IMR-90 (cell line): Measurements from ENCODE around the gene GCDH. TPM values are rescaled to one million over a fixed set of nuclear protein-coding genes. Genes with fewer than 3 reads are reported as not detected.
"Not testable (repeated sequence)": the region's sequence is repeated elsewhere in the genome, so short reads cannot be mapped to it uniquely, and the experiment has no call there.

Source experiments
- ATAC-seq: fragments of 200-7000 bp; cut with Tn5 transposase; 2 replicates; pipeline ENCODE4 v1.9.1; 2020; ENCODE audit warnings: low read depth, mild to moderate bottlenecking, moderate library complexity
- BruUV-seq: library from RNA; stranded (reverse); fragments of 400-500 nt; replicated peaks from 2 replicates; lab custom pipeline; 2021; lab: Mats Ljungman, UMichigan
- CTCF ChIA-PET: fragments of 300-600 bp; formaldehyde crosslinking; extraction: SDS; loops from one replicate; lab custom pipeline; 2021; ENCODE audit warnings: antibody characterized with exemption; lab: Yijun Ruan, JAX
- POLR2A ChIA-PET: fragments of 300-600 bp; sonication (Branson Sonifier 250); formaldehyde crosslinking; loops from one replicate; lab custom pipeline; 2022; ENCODE audit warnings: antibody characterized with exemption; ENCODE audit not compliant: unreplicated experiment; lab: Charles Lee
- DNase-seq: peaks from one replicate; pipeline ENCODE4 v3.0.0; 2013
- H2AFZ ChIP-seq: replicated peaks from 2 replicates; pipeline ENCODE3; 2013; ENCODE audit warnings: low read length, mild to moderate bottlenecking; ENCODE audit not compliant: poor library complexity
- H2AK5ac ChIP-seq: 2 replicates; pipeline ENCODE4 v1.6.1; 2013; ENCODE audit warnings: low read depth, low read length, inconsistent platforms
- H2AK9ac ChIP-seq: replicated peaks from 2 replicates; pipeline ENCODE3; 2013; ENCODE audit warnings: mild to moderate bottlenecking, low read depth, low read length, moderate library complexity; ENCODE audit not compliant: poor library complexity
- H2BK120ac ChIP-seq: 2 replicates; pipeline ENCODE4 v1.6.1; 2013; ENCODE audit warnings: low read depth, low read length, inconsistent platforms
- H2BK15ac ChIP-seq: 3 replicates; pipeline ENCODE4 v1.6.1; 2013; ENCODE audit warnings: low read depth, low read length, inconsistent platforms
- H2BK20ac ChIP-seq: 2 replicates; pipeline ENCODE4 v1.6.1; 2013; ENCODE audit warnings: low read depth, mild to moderate bottlenecking, inconsistent platforms, low read length, moderate library complexity
- H2BK5ac ChIP-seq: 2 replicates; pipeline ENCODE4 v1.6.1; 2013; ENCODE audit warnings: mild to moderate bottlenecking, low read depth, low read length, inconsistent platforms; ENCODE audit not compliant: poor library complexity, severe bottlenecking
- H3K14ac ChIP-seq: replicated peaks from 2 replicates; pipeline ENCODE4 v1.6.1; 2013; ENCODE audit warnings: low read depth, low read length, inconsistent platforms
- H3K18ac ChIP-seq: 2 replicates; pipeline ENCODE4 v1.6.1; 2013; ENCODE audit warnings: low read depth, low read length, control low read depth
- H3K23ac ChIP-seq: 2 replicates; pipeline ENCODE4 v1.6.1; 2013; ENCODE audit warnings: low read depth, low read length, inconsistent platforms
- H3K27ac ChIP-seq: 2 replicates; pipeline ENCODE4 v1.5.1; 2013; ENCODE audit warnings: mild to moderate bottlenecking, control low read depth, low read length; ENCODE audit not compliant: insufficient read depth
- H3K27me3 ChIP-seq: 2 replicates; pipeline ENCODE4 v1.6.1; 2013; ENCODE audit warnings: low read length; ENCODE audit not compliant: control insufficient read depth, insufficient read depth
- H3K36me3 ChIP-seq: 2 replicates; pipeline ENCODE4 v1.6.1; 2013; ENCODE audit warnings: low read length, mixed read lengths; ENCODE audit not compliant: control insufficient read depth, insufficient read depth
- H3K4ac ChIP-seq: 2 replicates; pipeline ENCODE4 v1.6.1; 2013; ENCODE audit warnings: low read depth, low read length, inconsistent platforms
- H3K4me1 ChIP-seq: 2 replicates; pipeline ENCODE4 v1.6.1; 2013; ENCODE audit warnings: low read length, mixed read lengths; ENCODE audit not compliant: control insufficient read depth, insufficient read depth
- H3K4me2 ChIP-seq: 2 replicates; pipeline ENCODE4 v1.6.1; 2013; ENCODE audit warnings: low read depth, mild to moderate bottlenecking, control low read depth, low read length, moderate library complexity
- H3K4me3 ChIP-seq: 2 replicates; pipeline ENCODE4 v1.5.1; 2013; ENCODE audit warnings: low read depth, mild to moderate bottlenecking, control low read depth, low read length, moderate library complexity; ENCODE audit not compliant: insufficient read depth
- H3K56ac ChIP-seq: 2 replicates; pipeline ENCODE4 v1.6.1; 2013; ENCODE audit warnings: low read length, inconsistent platforms; ENCODE audit not compliant: insufficient read depth; ENCODE audit errors: extremely low read depth
- H3K79me1 ChIP-seq, 2 experiments: 2 replicates each; pipeline ENCODE4 v1.6.1; 2013; ENCODE audit warnings: low read length in 2 of 2, inconsistent platforms in 1 of 2, low read depth in 1 of 2
- H3K9ac ChIP-seq: 2 replicates; pipeline ENCODE4 v1.6.1; 2013; ENCODE audit warnings: low read depth, low read length, control low read depth
- H3K9me1 ChIP-seq: 2 replicates; pipeline ENCODE4 v1.6.1; 2013; ENCODE audit warnings: low read length, inconsistent platforms; ENCODE audit not compliant: insufficient read depth
- H3K9me3 ChIP-seq: 2 replicates; pipeline ENCODE4 v1.6.1; 2013; ENCODE audit warnings: low read length; ENCODE audit not compliant: control insufficient read depth, insufficient read depth
- H4K20me1 ChIP-seq: 2 replicates; pipeline ENCODE4 v1.6.1; 2013; ENCODE audit warnings: low read length, inconsistent platforms; ENCODE audit not compliant: insufficient read depth
- H4K5ac ChIP-seq: 2 replicates; pipeline ENCODE4 v1.6.1; 2013; ENCODE audit warnings: mild to moderate bottlenecking, low read depth, low read length, control low read depth
- H4K8ac ChIP-seq, 2 experiments: 2 replicates each; pipeline ENCODE4 v1.6.1; 2013; ENCODE audit warnings: low read depth in 2 of 2, low read length in 2 of 2, control low read depth in 1 of 2, inconsistent platforms in 1 of 2
- H4K91ac ChIP-seq: 2 replicates; pipeline ENCODE4 v1.6.1; 2013; ENCODE audit warnings: low read depth, low read length, inconsistent platforms; ENCODE audit not compliant: insufficient read depth
- WGBS, 2 experiments: methylation state at CpG; one replicate each; pipeline versions ENCODE4 v1.1.5 to v1.1.7; 2013; ENCODE audit warnings: missing lambda C conversion rate in 2 of 2; ENCODE audit not compliant: insufficient read length in 1 of 2; ENCODE audit errors: extremely low coverage in 2 of 2; 5-methylcytosine and 5-hydroxymethylcytosine counted together
- dilution Hi-C: fragments of 300-500 bp; cut with HindIII; formaldehyde crosslinking; loops from one replicate; pipeline ENCODE4 v1.14.3; 2018; ENCODE audit warnings: low sequenced_read_pairs; ENCODE audit not compliant: unreplicated experiment
- in situ Hi-C: fragments of 300-500 bp; cut with MboI; formaldehyde crosslinking; loops from 3 replicates; pipeline ENCODE4 v1.14.3; 2019; ENCODE audit warnings: low sequenced_read_pairs, inconsistent platforms, mixed read lengths
- intact Hi-C: fragments of 100-400 bp; cut with micrococcal nuclease; formaldehyde crosslinking; loops from 2 replicates; pipeline ENCODE4 v1.10.0; 2022
- polyA plus RNA-seq, 3 experiments: library from polyadenylated mRNA; depleted of rRNA; stranded (reverse); fragments of >200 nt; gene quantifications; 2 replicates each; pipeline ENCODE4 v1.2.3, GENCODE V29; 2012; ENCODE audit warnings: low replicate concordance in 1 of 3
- total RNA-seq: library from RNA; depleted of rRNA; stranded (reverse); fragments of >200 nt; gene quantifications from 2 replicates; pipeline ENCODE4 v1.2.3, GENCODE V29; 2012

The GCDH gene
- total and polyA plus RNA-seq, 2 of the 4 experiments (the other 2 are of a cell fraction) = 27.7 to 41.6 TPM

GRCh38 chr19:12890299-12890786 is 617 bp upstream of the GCDH start:
- in situ Hi-C loops, H3K9me3 ChIP-seq, H4K5ac ChIP-seq, H4K20me1 ChIP-seq, H2BK5ac ChIP-seq, H3K4me1 ChIP-seq, ATAC-seq, H2AK5ac ChIP-seq, H4K8ac ChIP-seq, H3K18ac ChIP-seq, H3K14ac ChIP-seq, H3K27ac ChIP-seq, H2BK20ac ChIP-seq, H2AK9ac ChIP-seq, DNase-seq, H3K23ac ChIP-seq, H3K9ac ChIP-seq, H3K9me1 ChIP-seq, POLR2A ChIA-PET, CTCF ChIA-PET, H4K91ac ChIP-seq, H3K56ac ChIP-seq, H3K36me3 ChIP-seq, H2BK15ac ChIP-seq, H3K4ac ChIP-seq, BruUV-seq, H2BK120ac ChIP-seq, dilution Hi-C loops: not testable (repeated sequence)
- Histone ChIP-seq H3K79me1 (peaks cover 10 to 12% of the 10 kb centered on the region in 2 experiments; a peak in 3 of 4 replicates), H2AFZ (peak overlapping the region; percentile 98), H3K4me3 (peak overlapping the region; percentile 16), H3K4me2 (peak overlapping the region; percentile 83), H3K27me3 (peaks cover 25% of the 10 kb centered on the region)
- intact Hi-C loops = loop anchor here (2.0 kb wide), 1 partner anchor 74 kb away; no protein-coding TSS in a partner anchor
- 0% methylated on average over 3 of the region's 10 CpGs; no CpG with 5 or more reads in 1 of the 2 experiments for WGBS, 2 experiments
